H1 (cell line): ENCODE data around the gene APBB1.

Experiments
- CBX8 ChIP-seq: fragments of 300-800, 300-1000 bp; sonication (generic); IDR thresholded peaks from 2 replicates; pipeline ENCODE4 v1.7.1; 2016; ENCODE audit warnings: low read depth, low read length, borderline replicate concordance
- NRF1 ChIP-seq: IDR thresholded peaks from 2 replicates; pipeline ENCODE4 v1.6.1; 2011; ENCODE audit warnings: mild to moderate bottlenecking, low read depth, low read length, improper control_type of control experiment
- POLR2A ChIP-seq, 2 experiments: IDR thresholded peaks; 1 replicate in 1 of 2; 2 replicates in 1 of 2; pipeline ENCODE4 v1.6.1; 2011; ENCODE audit warnings: low read depth in 2 of 2, low read length in 2 of 2, mild to moderate bottlenecking in 2 of 2; ENCODE audit errors: control extremely low read depth in 1 of 2
- RFX5 ChIP-seq: IDR thresholded peaks from 2 replicates; pipeline ENCODE4 v1.6.1; 2011; ENCODE audit warnings: low read depth, low read length, improper control_type of control experiment, borderline replicate concordance
- TF ChIP-seq, protein P1 (sequence below), 3 experiments: IDR thresholded peaks; 1 replicate in 2 of 3; 2 replicates in 1 of 3; pipeline versions ENCODE4 v1.5.1 to v1.6.1; 2011; ENCODE audit warnings: low read length in 3 of 3, mild to moderate bottlenecking in 3 of 3, inconsistent platforms in 2 of 3, low read depth in 1 of 3, moderate library complexity in 1 of 3; ENCODE audit not compliant: insufficient read depth in 1 of 3; ENCODE audit errors: control extremely low read depth in 1 of 3

DNA sequence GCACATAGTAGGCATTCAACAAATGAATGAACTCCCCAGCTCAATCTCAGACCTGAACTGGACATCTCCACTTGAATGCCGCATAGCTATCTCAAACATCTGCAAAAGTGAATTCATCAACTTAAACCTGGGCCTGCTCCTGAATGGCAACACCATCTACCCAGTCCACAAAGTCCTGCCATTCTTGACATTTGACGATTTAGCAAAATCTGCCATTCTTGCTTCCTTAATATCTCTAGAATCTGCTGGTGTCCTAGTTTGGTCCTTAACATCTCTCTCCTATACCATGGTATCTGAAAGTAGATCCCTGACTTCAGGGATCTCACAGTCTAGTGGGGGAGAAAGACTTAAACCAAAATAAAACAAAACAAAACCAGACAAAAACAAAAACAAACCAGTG lies 34.3 kb upstream of the APBB1 start:
- TF ChIP-seq NRF1 (no peak), CBX8 (no peak), POLR2A (IDR thresholded peaks at IDR 0.05; ENCODE audit: control extremely low read depth in 1 of 2, low read depth in 2 of 2, low read length in 2 of 2) (no peak), RFX5 (no peak)
- TF ChIP-seq, protein P1, sequence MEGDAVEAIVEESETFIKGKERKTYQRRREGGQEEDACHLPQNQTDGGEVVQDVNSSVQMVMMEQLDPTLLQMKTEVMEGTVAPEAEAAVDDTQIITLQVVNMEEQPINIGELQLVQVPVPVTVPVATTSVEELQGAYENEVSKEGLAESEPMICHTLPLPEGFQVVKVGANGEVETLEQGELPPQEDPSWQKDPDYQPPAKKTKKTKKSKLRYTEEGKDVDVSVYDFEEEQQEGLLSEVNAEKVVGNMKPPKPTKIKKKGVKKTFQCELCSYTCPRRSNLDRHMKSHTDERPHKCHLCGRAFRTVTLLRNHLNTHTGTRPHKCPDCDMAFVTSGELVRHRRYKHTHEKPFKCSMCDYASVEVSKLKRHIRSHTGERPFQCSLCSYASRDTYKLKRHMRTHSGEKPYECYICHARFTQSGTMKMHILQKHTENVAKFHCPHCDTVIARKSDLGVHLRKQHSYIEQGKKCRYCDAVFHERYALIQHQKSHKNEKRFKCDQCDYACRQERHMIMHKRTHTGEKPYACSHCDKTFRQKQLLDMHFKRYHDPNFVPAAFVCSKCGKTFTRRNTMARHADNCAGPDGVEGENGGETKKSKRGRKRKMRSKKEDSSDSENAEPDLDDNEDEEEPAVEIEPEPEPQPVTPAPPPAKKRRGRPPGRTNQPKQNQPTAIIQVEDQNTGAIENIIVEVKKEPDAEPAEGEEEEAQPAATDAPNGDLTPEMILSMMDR (IDR thresholded peaks at IDR 0.05; ENCODE audit: control extremely low read depth in 1 of 3, insufficient read depth in 1 of 3, low read depth in 1 of 3, low read length in 3 of 3), result no peak
